ENCODE data around the gene SORBS2.

GRCh38 chr4:185740471-185740873 lies 71.5 kb downstream of the SORBS2 start:
- TF ChIP-seq CTCF (IDR thresholded peaks at IDR 0.05): no peak
- no peak for TF ChIP-seq POLR2A (IDR thresholded peaks at IDR 0.05)
